Left colon (tissue), 2 donors: ENCODE data around the gene GABRG3. TPM values are rescaled to one million over a fixed set of nuclear protein-coding genes. Genes with fewer than 3 reads are reported as not detected.

Source experiments
- ATAC-seq: fragments of 200-7000 bp; cut with Tn5 transposase; one replicate; pipeline ENCODE4 v1.9.1; 2020; ENCODE audit warnings: mild to moderate bottlenecking, moderate library complexity
- DNase-seq, 2 donors: peaks; one replicate each; pipeline ENCODE4 v3.0.0-alpha.2; 2020
- intact Hi-C, 2 donors: fragments of 100-400 bp; cut with DNase I in 1 of 2; cut with micrococcal nuclease in 1 of 2; formaldehyde crosslinking; loops; one replicate each; pipeline versions ENCODE4 v1.11.2 to v1.14.0; 2022; cut with DNase I, micrococcal nuclease
- total RNA-seq, 2 donors: library from RNA; stranded (reverse); fragmentation: NEBNext Ultra II Directional; extraction: Animal tissue kit (Norgen Biotek cat#: 25700); gene quantifications; one replicate each; pipeline ENCODE4 v1.2.1, GENCODE V29; 2021
- donor health status: DM: no; HTN: no; CAD: no.
- donor health status: DM: yes; HTN: yes; CAD: no.

GABRG3 gene
- total RNA-seq, 2 donors from 2014 or later = not detected

DNA sequence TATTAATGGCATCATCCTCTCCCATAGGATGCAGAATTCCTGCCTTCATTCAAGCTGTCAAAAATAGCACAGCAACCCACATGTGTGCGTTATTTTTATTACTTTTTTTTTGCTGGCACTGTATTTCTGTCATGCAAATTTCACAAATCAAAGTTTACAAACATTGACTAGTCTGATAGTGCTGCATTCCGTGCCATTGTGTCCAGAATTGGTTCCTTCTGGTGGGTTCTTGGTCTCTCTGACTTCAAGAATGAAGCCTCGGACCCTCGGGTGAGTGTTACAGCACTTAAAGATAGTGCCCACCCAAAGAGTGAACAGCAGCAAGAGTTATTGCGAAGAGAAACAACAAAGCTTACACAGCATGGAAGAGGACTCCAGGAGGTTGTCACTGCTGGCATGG is 490.2 kb downstream of the GABRG3 start:
- ATAC-seq = no peak

DNA sequence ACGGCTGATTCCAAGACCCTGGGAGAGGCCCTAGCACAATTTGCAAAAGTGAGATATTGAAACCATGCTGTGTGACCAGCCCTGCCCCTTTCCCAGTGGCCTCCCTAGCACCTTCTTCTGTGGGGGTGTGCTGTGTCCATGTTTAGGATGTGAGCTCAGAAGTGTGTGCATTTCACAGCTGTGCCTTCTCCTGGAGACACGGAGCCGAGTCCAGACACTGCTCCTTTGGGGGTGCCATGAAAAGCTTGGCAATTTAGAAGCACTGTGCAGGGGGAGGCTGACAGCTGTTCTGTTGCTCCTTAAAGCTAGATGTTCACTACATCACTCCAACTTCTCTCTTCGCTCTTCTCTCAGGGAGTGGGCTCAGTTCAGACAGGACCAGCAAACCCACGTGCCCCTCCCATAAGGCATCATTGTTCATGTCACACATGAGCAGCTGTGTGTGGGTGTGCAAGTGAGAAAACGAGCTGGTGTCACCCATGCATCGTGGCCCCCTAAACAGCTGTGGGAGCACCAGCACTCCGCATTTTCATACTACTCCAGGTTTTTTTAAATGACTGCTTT is 492.6 kb downstream of the GABRG3 start:
- intact Hi-C loops = no loop called here
- DNase-seq (no peak), ATAC-seq (no peak)

More for the DNA sequence above, 490.2 kb downstream of the GABRG3 start:
- intact Hi-C loops = no loop called here
- DNase-seq = no peak

DNA sequence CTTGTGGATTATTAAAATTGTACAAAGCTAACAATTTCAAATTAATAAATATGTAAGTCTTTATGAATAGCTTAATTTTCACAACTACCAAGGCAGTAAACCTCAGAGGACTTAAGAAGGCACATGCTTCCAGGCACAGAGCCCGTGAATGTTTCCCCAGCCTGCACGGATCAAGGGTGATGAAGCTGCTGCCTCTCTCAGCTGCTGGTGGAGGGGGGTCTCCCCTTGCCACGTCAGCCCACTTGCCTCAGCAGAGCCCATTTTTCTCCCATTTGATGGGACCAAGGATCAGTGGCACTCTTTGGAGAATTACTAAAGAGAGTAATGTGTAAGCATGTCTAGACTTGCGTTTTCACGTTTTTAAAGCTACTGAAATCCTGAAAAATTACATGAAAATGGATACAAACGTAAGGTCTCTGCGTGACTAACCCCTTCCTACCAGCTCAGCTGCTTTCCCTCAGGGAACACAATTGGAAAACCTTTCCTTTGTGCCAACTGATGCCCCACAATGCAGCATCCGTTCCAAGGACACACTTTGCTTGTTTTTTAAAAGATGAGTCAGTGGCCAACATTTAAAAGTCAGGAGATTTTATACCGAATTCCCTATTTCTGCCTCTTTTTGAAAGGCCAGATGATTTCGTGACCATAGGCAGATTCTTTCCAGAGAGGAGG is 494.1 kb downstream of the GABRG3 start:
- DNase-seq (no peak), ATAC-seq (no peak)
- intact Hi-C loops = no loop called here

DNA sequence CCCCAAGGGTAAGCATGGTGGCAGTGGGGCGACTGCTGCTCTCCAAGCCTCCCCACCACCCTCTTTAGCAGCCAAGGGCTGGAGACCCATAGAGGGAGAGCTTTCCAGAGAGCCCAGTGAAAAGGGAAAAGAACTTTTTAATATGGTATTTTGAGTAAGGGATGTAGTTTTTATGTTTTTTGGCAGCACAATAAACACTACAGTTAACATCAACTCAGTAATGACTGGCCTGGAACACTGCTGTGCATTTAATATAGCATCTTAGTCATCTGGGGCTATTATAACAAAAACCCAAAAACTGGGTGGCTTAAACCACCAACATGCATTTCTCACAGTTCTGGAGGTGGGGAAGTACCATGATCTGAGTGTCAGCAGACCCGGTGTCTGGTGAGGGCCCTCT is 495.8 kb downstream of the GABRG3 start:
- intact Hi-C loops = no loop called here
- ATAC-seq (no peak), DNase-seq (no peak)

DNA sequence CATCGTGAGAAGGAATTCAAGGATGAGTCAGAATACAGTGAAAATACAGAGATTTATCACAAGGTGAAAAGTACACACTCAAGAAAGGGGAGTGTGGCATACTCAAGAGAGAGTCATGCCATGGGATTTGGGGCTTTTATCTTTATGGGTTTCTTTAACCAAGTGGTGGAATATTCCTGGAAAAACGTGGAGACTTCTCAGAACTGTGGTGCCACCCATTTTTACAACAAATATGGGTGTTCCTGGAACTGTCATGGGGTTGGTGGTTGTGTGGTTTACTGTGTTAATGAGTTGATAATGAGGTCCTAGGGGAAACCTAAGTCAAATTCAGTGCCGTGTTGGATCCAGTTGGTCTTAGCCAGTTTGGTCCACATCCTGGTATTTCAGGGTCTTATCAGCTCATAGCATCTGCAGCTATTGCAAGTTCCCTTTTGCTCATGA is 497.2 kb downstream of the GABRG3 start:
- ATAC-seq = no peak
- DNase-seq = no peak
- intact Hi-C loops = no loop called here

DNA sequence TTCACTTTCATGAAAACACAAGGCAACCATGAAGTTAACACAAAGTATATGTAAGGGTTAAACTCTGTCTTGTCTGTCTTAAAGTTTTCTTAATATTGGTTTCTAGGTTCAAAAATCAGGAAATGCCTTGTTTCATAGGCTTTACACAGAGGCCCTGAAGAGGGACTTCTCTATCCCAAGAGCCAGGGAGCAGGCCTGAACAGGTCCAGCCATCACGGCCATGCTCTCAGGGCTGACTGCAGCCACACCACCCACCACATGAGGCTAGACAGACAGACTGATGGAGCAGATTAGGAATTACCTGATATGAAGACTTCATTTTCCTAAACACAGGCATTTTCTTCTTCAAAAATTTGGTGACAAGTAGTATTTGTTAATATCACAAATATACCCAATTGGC is 502.9 kb downstream of the GABRG3 start:
- intact Hi-C loops = no loop called here
- DNase-seq = no peak
- ATAC-seq = no peak

DNA sequence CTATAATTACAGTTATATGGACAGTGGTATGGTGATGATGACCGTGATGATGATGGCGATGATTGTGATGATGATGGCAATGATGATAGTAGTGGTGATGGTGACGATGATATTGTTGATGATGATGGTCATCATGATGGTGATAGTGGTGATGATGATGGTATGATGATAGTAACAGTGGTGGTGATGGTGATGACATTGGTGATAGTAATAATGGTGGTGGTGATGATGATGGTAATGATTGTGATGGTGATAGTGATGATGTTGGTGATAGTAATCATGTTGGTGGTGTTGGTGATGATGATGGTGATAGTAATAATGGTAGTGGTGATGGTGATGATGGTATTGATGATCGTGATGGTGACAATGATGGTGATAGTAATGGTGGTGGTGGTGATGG is 504.4 kb downstream of the GABRG3 start:
- DNase-seq = no peak
- no peak for ATAC-seq
- intact Hi-C loops = no loop called here

DNA sequence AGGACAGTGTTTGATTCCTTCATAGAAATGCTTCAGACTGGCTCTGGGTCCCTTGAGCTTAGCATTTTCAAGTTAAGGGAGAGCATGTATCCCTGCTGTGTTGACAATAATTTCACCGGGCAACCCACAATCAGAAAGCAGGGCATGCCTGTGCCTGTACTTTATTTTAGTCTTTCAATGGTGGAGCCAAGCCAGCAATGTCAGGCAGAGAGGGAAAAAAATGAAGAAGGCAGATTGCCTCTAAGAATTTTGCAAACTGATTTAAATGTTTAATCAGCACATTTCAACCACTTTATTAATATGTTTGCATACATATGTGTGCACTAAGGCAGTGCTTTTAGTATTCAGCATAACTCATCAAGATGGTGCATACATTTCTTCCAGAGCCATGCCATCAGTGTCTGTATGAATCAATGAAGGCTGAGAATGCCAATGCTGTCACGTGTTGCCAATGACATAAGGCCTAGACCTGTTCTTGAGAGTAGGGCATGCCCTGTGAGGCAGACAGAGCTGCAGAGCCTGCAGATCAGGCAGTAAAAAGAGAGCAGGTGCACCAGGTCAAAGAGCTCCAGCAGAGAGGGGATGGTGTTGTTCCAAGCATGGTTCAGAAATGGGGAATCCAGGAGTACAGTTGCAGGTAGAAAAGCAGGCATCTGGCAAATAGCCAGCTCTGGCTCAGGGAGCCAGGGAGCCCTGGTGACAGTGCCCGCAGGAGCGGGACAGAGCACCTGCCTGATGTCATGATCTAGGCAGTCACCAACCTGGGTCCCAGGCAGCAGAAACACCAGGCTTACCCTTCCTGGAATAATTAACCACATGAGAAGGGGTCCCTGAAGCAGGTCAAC is 508.5 kb downstream of the GABRG3 start:
- DNase-seq (no peak), ATAC-seq (no peak)
- intact Hi-C loops = loop anchor here in 1 of 2 donors (10.0 kb wide), 1 partner anchor 65 kb away; no protein-coding TSS in a partner anchor

DNA sequence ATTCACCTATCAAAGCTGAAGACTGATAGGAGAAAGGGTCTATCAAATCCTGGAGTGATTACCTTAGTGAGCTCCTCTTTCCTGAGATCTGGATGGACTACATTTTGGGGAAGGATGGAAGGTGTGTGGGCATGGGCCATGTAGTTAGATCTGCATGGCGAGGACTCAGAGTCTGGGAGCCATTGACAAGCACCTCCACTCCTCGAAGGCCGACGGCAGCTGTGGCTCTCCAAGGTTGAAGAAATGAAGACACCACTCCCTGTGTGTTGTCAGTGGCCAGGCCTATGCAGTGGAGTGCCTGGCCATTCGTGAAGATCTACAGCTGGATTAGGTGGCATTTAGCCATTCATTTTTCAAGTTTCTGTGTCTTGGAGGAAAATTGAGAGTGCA is 509.2 kb downstream of the GABRG3 start:
- DNase-seq (no peak), ATAC-seq (no peak)
- intact Hi-C loops = loop anchor here in 1 of 2 donors (10.0 kb wide), 1 partner anchor 65 kb away; no protein-coding TSS in a partner anchor

DNA sequence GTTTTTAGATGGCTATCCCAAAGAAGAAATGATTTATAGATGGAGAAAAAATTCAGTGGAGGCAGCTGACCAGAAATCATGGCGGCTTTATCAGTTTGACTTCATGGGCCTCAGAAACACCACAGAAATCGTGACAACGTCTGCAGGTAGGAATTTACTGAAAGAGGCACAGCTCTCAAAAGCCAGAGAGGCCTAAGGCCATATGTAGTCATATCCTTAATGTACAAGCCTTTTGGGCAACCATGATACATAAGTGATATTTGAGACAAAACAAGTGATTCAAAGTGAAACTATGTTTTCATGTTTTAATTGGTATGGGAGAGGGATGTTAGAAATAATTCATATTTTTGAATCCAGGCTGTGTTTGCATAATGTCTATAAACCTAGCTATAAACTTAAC is 509.7 kb downstream of the GABRG3 start:
- intact Hi-C loops = loop anchor here in 1 of 2 donors (10.0 kb wide), 1 partner anchor 64 kb away; no protein-coding TSS in a partner anchor
- ATAC-seq = no peak
- DNase-seq = no peak

DNA sequence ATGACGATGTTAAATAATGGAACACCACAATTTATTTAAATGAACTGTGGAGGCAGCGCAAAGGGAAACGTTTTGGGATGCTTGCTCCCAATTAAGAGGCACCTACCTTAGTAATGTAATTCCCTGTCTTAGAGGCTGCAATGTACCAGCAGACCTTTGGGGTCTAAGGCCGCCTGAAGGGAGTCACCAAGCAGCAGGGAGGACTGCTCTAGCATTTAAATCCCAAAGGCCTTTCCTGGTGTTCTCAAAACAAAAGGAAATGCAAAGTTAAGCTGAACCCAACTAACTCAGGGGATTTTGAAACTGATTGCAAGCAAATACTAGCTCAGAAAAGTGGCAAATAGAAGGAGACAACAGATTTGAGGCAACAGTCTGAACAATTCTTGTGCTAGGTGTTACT is 510.8 kb downstream of the GABRG3 start:
- DNase-seq (no peak), ATAC-seq (no peak)
- intact Hi-C loops = loop anchor here in 1 of 2 donors (10.0 kb wide), 1 partner anchor 63 kb away; no protein-coding TSS in a partner anchor

DNA sequence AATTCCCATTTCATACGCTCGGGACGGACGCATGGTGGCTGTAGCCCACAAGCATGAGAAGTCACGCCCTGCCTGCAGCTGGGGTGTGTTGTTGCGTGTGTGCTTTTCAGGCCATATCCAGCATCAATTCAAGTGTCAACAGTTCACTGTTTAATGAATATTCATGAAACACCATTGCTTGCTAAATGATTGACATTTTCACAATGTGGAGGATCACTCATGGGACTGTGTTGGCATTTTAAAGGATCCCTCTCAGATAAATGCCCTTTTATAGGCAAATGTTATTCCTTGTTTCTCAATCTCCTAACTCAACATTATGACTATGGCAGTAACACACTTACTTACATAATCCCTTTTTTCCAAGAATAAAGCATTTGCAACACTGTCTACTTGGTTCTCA is 511.3 kb downstream of the GABRG3 start:
- no peak for ATAC-seq
- intact Hi-C loops = loop anchor here in 1 of 2 donors (10.0 kb wide), 1 partner anchor 63 kb away; no protein-coding TSS in a partner anchor
- DNase-seq = no peak

DNA sequence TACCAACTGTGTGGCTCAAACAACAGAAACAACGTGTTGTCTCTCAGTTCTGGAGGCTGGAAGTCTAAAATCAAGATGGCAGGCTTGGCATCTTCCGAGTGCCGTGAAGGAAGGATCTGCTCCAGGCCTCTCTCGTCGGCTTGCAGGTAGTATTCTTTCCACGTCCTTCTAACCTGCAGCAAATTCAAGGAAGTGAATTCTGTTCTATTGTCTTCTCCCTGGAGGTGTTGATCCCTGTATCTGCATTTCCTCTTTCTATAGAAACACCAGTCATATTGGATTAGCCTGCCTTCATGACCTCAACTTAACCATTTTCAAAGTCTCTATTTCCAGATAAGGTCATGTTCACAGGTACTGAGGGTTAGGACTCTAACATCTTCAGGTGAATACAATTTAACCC is 512.1 kb downstream of the GABRG3 start:
- intact Hi-C loops = loop anchor here in 1 of 2 donors (10.0 kb wide), 1 partner anchor 62 kb away; no protein-coding TSS in a partner anchor
- no peak for ATAC-seq
- DNase-seq = no peak

DNA sequence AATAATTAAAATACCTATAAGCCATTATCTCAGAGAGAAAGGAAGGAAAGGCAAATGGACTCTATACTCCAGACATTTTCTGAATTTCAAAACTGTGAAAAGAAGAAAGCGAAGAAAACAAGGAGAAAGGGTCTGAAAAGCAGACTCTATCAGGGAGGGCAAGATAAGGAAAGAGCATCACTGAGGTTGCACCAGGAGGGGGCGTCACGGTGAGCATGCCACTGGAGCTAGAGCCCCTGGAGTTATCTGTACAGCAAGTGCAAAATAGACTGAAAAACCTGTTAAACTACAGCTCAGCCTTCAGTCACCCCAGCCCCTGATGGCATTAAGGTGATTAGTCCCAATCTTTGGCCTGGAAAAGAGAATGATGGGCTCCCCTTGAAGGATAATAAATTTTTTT is 514.3 kb downstream of the GABRG3 start:
- ATAC-seq = no peak
- intact Hi-C loops = loop anchor here in 1 of 2 donors (10.0 kb wide), 1 partner anchor 60 kb away; no protein-coding TSS in a partner anchor
- DNase-seq = no peak

DNA sequence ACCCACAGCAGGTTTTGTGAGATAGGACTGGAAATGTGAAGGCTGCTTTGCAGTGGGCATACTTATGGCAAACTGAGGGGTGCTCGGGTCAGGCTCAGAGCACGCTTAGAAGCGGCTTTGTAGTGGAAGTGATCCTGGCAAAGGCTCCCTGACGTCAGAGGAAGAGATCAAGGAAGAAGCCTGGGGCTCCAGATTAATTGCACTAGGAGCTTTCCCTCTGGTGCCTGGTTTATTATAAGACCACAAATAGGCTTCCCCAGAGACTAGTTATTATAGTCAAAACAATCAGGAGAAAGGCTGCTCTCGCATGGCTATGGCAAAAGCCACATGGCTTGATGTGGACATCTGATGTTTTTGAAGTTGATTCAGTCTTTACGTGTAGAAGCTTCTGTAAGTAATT is 515.1 kb downstream of the GABRG3 start:
- DNase-seq (no peak), ATAC-seq (no peak)
- intact Hi-C loops = loop anchor here in 1 of 2 donors (10.0 kb wide), 1 partner anchor 59 kb away; no protein-coding TSS in a partner anchor

DNA sequence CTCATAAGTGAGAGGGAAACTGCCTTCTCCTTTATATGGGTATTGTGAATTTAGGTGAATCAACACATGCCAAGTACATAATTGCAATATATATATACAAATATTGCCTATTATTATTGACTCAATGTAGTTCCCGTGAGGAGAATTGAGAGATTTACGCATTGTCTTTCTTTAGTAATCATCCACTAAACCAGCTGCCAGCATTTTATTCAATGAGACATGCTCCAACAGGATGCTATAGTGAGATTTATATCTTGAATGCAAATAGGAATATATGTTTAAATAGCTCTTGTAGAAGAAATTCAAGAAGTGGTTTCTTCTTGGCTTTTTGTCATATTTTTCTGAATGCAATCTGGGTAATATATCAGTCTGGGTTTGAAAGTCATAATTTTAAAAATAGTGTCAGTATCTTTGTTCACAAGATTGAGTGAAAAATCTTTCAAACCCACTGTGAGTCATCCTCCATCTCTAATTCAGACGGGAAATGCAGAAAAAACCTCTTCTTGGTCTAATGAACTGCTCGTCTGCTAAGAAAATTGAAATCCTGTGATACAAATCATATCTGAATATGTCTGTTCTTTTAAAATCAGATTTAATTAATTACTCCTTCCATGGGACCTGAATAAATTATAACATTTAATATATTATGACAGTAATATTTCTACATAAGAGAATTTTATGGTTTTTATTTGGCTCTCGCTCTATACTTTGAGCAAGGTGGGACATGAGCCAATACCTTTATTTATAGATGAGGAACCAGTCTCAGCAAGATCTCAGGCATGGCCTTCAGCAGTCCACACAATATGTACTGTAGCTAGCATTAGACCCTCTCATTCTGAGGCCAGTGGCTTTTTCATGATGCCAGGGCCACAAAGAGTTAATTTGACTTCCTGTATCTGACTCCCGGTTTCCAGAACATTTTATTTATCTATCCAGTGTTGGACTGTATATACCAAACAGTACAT is 516.0 kb downstream of the GABRG3 start:
- no peak for ATAC-seq
- intact Hi-C loops = loop anchor here in 1 of 2 donors (10.0 kb wide), 1 partner anchor 58 kb away; no protein-coding TSS in a partner anchor
- DNase-seq = no peak

DNA sequence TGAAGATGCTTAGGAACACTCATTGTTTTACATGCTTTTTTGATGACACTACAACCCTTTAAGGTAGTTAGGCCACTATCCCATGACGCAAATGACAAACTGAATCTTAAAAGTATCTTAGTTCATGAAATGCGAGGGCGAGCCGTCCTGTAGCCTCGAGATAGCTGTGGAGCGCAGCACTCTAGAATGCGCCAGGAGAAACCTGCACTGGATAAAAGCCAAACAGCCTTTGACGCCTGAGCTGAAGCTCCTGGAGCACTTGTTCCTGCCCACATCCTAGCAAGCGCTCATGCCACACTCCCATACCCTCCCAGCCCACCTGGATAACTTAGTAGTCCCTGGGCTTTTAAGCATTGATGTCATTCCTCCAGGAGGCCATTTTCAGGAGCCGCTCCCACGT is 516.9 kb downstream of the GABRG3 start:
- ATAC-seq = no peak
- DNase-seq = no peak
- intact Hi-C loops = loop anchor here in 1 of 2 donors (10.0 kb wide), 1 partner anchor 57 kb away; no protein-coding TSS in a partner anchor
